Prostate gland (tissue), 2 donors: Measurements from ENCODE around the gene SHROOM4. TPM values are rescaled to one million over a fixed set of nuclear protein-coding genes. Genes with fewer than 3 reads are reported as not detected.

Source experiments
- DNase-seq: peaks from one replicate; pipeline ENCODE4 v3.0.0-alpha.2; 2019; ENCODE audit warnings: low spot score
- H3K27ac ChIP-seq, 2 donors: fragments of 200-600 bp; sonication (generic); 2 replicates each; pipeline ENCODE4 v1.5.1; 2017 to 2019
- H3K27me3 ChIP-seq: fragments of 200-600 bp; sonication (generic); replicated peaks from 2 replicates; pipeline ENCODE4 v1.5.1; 2019; ENCODE audit not compliant: insufficient read depth
- H3K36me3 ChIP-seq, 2 donors: fragments of 200-600 bp; sonication (generic); 1 replicate in 1 of 2; 2 replicates in 1 of 2; pipeline versions ENCODE4 v1.5.1 to v1.8.1; 2017 to 2019
- H3K4me1 ChIP-seq: fragments of 200-600 bp; sonication (generic); replicated peaks from 2 replicates; pipeline ENCODE4 v1.5.1; 2019
- H3K4me3 ChIP-seq, 2 donors: fragments of 200-600 bp; sonication (generic); 2 replicates each; pipeline ENCODE4 v1.5.1; 2017 to 2019
- H3K9me3 ChIP-seq: fragments of 200-600 bp; sonication (generic); 2 replicates; pipeline ENCODE4 v1.5.1; 2017
- POLR2A ChIP-seq: fragments of 450-650 bp; IDR thresholded peaks from one replicate; pipeline ENCODE4 v1.6.1; 2016; ENCODE audit warnings: antibody characterized with exemption, mild to moderate bottlenecking
- POLR2AphosphoS5 ChIP-seq: sonication (generic); formaldehyde crosslinking; IDR thresholded peaks from one replicate; pipeline ENCODE4 v1.6.1; 2017; ENCODE audit warnings: antibody characterized with exemption
- WGBS: methylation state at CpG from one replicate; pipeline ENCODE4 v1.1.5; 2018; 5-methylcytosine and 5-hydroxymethylcytosine counted together
- intact Hi-C: fragments of 100-400 bp; cut with DNase I; formaldehyde crosslinking; loops from one replicate; pipeline ENCODE4 v1.14.2; 2022
- total RNA-seq, 2 donors: library from RNA; depleted of rRNA; stranded (reverse); fragments of >200 nt; gene quantifications; one replicate each; pipeline ENCODE4 v1.1.0, GENCODE V29; 2016
- TF ChIP-seq, protein P1 (sequence below), 4 experiments: fragments of 200-600 bp in 2 of 4; fragments of 450-650 bp in 2 of 4; sonication (generic) in 2 of 4; IDR thresholded peaks; 1 replicate in 3 of 4; 2 replicates in 1 of 4; pipeline ENCODE4 v1.5.1; 2016 to 2019; ENCODE audit warnings: antibody characterized with exemption in 4 of 4, mild to moderate bottlenecking in 2 of 4, moderate library complexity in 2 of 4

Gene SHROOM4
- total RNA-seq, 2 donors from 2014 or later: 6.1 to 7.3 TPM

DNA sequence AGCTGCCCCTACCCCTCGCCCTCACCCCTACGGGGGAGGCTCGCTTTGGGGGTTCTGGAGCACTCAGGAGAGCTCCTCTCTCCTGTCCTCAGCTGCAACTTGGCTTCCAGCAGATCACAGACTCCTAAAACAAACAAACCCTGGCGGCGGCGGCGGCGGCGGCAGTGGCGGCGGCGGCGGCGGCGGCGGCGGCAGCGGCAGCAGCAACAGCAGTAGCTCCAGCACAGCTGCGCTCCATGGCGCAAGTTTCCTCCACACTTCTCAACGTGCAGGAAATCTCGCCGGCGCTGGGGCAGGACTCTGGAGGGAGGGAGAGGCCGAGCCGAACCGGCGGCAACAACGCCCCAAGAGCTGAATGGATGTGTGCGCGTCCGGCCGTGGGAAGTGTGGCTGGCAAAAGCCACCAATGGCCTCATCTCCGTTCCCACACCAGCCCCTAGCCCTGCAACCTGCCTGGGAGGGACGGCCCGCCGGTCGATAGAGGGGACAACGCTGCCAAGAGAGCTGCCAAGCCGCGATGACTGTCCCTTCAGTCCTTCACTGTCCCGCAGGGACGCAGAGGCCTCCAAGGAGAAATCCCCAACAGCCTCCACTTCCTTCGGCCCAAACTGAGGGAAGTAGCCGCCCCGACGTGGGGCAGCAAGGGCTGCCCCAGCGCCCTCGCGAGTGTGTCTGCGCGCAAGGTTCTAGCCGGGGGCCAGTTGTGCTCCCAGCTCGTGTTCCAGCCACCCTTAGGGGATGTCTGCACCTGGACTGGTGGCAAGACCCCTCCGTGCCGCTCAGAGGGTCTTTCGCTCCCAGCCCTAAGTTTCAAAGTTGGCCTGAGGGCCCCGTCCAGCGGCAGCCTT, 775 bp downstream of the SHROOM4 start:
- TF ChIP-seq POLR2A (no peak), POLR2AphosphoS5 (no peak)
- TF ChIP-seq, protein P1, sequence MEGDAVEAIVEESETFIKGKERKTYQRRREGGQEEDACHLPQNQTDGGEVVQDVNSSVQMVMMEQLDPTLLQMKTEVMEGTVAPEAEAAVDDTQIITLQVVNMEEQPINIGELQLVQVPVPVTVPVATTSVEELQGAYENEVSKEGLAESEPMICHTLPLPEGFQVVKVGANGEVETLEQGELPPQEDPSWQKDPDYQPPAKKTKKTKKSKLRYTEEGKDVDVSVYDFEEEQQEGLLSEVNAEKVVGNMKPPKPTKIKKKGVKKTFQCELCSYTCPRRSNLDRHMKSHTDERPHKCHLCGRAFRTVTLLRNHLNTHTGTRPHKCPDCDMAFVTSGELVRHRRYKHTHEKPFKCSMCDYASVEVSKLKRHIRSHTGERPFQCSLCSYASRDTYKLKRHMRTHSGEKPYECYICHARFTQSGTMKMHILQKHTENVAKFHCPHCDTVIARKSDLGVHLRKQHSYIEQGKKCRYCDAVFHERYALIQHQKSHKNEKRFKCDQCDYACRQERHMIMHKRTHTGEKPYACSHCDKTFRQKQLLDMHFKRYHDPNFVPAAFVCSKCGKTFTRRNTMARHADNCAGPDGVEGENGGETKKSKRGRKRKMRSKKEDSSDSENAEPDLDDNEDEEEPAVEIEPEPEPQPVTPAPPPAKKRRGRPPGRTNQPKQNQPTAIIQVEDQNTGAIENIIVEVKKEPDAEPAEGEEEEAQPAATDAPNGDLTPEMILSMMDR (IDR thresholded peaks at IDR 0.05): peak in 1 of 4 experiments; percentile 4
- no peaks in the 10 kb centered on the region for H3K4me1 ChIP-seq
- H3K4me3 ChIP-seq: peak overlapping the region; percentile 31 to 33
- no peaks in the 10 kb centered on the region for H3K9me3 ChIP-seq
- peak overlapping the region; percentile 41 to 53 for H3K27ac ChIP-seq
- peak; percentile 17 for DNase-seq
- no peaks in the 10 kb centered on the region for H3K36me3 ChIP-seq
- H3K27me3 ChIP-seq: no peaks in the 10 kb centered on the region
- intact Hi-C loops: no loop called here
- 2% methylated on average over 19 of the region's 59 CpGs for WGBS

DNA sequence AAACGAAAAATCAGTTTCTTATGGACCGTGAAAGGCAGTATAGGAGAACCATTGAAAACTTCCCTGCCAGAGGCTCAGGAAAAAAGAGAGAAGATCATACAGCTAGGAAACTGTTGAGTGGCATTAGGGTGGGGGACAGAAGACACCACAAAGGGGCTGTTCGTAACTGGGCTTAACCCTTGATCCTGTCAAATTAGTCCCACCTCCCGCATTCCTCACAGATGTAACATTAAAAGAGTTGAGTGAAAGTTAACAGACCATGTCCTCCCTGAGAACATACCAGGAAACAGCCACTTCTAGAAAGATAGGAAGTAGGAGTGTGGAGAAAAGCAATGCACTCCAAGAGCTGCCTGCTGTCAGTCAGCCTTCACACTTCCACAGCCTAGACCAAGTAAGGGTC, 8.7 kb downstream of the SHROOM4 start:
- H3K27me3 ChIP-seq: no peaks in the 10 kb centered on the region
- 47% methylated on average over 4 of the region's 4 CpGs for WGBS
- TF ChIP-seq, protein P1 (IDR thresholded peaks at IDR 0.05): no peak
- no peak for TF ChIP-seq POLR2AphosphoS5
- TF ChIP-seq POLR2A: no peak
- H3K27ac ChIP-seq: no peak overlapping the region
- no peaks in the 10 kb centered on the region for H3K4me1 ChIP-seq
- intact Hi-C loops: no loop called here
- no peaks in the 10 kb centered on the region for H3K36me3 ChIP-seq
- H3K4me3 ChIP-seq: no peak overlapping the region
- no peaks in the 10 kb centered on the region for H3K9me3 ChIP-seq
- DNase-seq: no peak

DNA sequence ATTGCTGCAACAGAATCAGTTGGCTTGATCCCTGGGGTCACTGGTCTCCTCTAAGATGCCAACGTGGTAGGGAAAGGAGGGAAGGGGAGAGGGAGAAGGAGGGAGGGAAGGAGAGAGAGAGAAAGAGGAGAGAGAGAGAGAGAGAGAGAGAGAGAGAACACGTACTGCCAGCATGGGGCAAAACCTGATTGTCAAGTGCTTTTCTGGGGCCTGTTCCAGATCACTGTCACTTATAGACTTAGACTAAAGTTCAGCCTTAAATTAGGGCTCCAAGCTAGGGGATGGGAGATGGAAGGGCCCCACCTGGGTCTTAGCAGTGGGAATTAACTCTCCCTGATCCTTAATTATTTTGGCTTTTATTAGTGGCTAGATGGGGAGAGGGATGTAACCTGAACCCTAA, 12.9 kb downstream of the SHROOM4 start:
- TF ChIP-seq POLR2AphosphoS5: peak; percentile 21
- TF ChIP-seq, protein P1 (IDR thresholded peaks at IDR 0.05): no peak
- 7% methylated on average over 2 of the region's 2 CpGs for WGBS
- DNase-seq: peak; percentile 33
- intact Hi-C loops: no loop called here
- Histone ChIP-seq H3K4me3 (no peak overlapping the region), H3K4me1 (no peaks in the 10 kb centered on the region), H3K27ac (no peak overlapping the region), H3K27me3 (no peaks in the 10 kb centered on the region), H3K36me3 (no peaks in the 10 kb centered on the region), H3K9me3 (no peaks in the 10 kb centered on the region)

DNA sequence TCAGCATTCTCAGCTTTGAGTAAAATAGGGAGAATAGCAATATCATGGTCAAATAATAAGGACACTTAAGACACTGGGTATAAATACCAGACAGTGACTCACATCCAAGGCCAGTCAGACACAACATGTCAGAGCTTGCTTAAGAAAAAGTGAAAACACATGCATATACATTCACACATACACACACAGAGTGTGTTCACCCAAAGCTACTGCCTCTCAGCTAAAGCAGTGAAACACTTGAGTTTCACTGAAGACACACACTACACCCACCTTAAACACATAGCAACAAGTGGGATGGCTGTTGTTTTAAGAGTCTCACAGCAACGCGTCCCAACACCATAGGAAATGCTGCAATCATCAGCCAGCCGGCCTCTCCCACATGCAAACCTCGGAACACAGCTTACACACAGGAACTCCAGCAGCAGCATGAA, 14.4 kb downstream of the SHROOM4 start:
- DNase-seq: no peak
- no peaks in the 10 kb centered on the region for H3K4me1 ChIP-seq
- H3K9me3 ChIP-seq: no peaks in the 10 kb centered on the region
- H3K36me3 ChIP-seq: no peaks in the 10 kb centered on the region
- TF ChIP-seq POLR2A (no peak), POLR2AphosphoS5 (no peak)
- TF ChIP-seq, protein P1 (IDR thresholded peaks at IDR 0.05): no peak
- intact Hi-C loops: no loop called here
- H3K4me3 ChIP-seq: no peak overlapping the region
- WGBS: 27% methylated on average over 3 of the region's 4 CpGs
- H3K27ac ChIP-seq: no peak overlapping the region
- H3K27me3 ChIP-seq: no peaks in the 10 kb centered on the region

DNA sequence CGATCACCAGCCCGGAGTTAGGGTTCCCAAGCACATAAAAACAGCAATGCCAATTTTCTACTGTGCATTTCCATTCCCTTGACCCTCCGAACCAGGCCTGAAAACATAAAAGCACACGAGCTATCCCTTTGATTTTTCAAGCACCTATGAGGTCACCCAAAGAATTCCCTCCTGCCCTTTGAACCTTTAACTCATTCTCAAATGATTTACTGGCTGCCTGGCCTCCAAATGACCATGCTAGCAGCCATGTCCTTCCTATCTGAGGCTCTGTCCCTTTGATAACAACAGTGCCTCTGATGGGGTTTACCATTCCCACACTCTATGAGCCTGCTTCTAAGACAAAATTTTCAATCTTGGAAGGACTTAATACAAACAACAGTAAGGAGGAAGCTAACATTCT, 15.2 kb downstream of the SHROOM4 start:
- DNase-seq: no peak
- WGBS: 81% methylated on average over 4 of the region's 4 CpGs
- no peaks in the 10 kb centered on the region for H3K27me3 ChIP-seq
- TF ChIP-seq, protein P1 (IDR thresholded peaks at IDR 0.05): no peak
- no peak for TF ChIP-seq POLR2A
- TF ChIP-seq POLR2AphosphoS5: no peak
- H3K4me3 ChIP-seq: no peak overlapping the region
- no peaks in the 10 kb centered on the region for H3K4me1 ChIP-seq
- H3K9me3 ChIP-seq: no peaks in the 10 kb centered on the region
- H3K27ac ChIP-seq: no peak overlapping the region
- no peaks in the 10 kb centered on the region for H3K36me3 ChIP-seq
- intact Hi-C loops: no loop called here
